Stomach (tissue), 4 donors: Measurements from ENCODE around the gene PCNT.

Experiments used
- CTCF ChIP-seq, 7 experiments: fragments of 450-650 bp in 4 of 7; fragments of 200-600 bp in 3 of 7; sonication (generic) in 3 of 7; IDR thresholded peaks; one replicate each; pipeline ENCODE4 v1.5.1; 2016 to 2019; ENCODE audit warnings: antibody characterized with exemption in 7 of 7, control low read depth in 2 of 7, mild to moderate bottlenecking in 1 of 7
- POLR2A ChIP-seq, 4 donors: fragments of 450-650 bp; IDR thresholded peaks; one replicate each; pipeline ENCODE4 v1.6.1; 2016; ENCODE audit warnings: antibody characterized with exemption in 4 of 4, control low read depth in 2 of 4, mild to moderate bottlenecking in 1 of 4, moderate library complexity in 1 of 4

DNA sequence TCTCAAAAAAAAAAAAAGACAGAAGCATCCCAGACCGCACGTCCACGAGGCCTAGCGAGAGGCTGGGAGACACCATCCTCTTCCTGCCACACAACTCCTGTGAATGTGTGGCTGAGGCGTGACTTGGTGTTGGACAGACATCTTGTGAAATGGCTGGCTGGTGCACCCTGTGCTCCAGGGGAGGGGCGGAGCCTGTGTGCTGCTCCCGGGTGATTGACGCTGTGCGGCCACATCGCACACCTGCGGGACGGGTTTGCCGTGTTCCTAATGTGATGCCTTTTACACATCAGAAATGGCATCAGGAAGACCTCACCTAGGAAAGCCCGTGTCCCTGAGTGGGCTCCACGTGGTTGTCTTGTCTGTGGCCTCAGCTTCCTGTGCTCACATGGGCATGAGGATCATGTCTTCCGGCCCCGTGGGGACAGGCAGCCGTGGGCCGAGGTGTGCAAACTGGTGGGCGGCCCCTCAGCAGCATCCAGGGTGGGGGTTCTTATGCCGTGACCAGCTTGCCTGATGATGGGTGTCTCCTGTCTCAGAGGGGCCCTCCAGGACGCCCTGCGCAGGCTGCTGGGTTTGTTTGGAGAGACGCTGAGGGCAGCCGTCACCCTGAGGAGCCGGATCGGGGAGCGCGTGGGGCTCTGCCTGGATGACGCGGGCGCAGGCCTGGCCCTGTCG lies 64.4 kb downstream of the PCNT start:
- TF ChIP-seq POLR2A (IDR thresholded peaks at IDR 0.05): no peak
- TF ChIP-seq CTCF (IDR thresholded peaks at IDR 0.05): no peak
